ENCODE measurements around the gene FNDC3B.
"Not testable (repeated sequence)": the region's sequence is repeated elsewhere in the genome, so short reads cannot be mapped to it uniquely, and the experiment has no call there.

The FNDC3B gene

DNA sequence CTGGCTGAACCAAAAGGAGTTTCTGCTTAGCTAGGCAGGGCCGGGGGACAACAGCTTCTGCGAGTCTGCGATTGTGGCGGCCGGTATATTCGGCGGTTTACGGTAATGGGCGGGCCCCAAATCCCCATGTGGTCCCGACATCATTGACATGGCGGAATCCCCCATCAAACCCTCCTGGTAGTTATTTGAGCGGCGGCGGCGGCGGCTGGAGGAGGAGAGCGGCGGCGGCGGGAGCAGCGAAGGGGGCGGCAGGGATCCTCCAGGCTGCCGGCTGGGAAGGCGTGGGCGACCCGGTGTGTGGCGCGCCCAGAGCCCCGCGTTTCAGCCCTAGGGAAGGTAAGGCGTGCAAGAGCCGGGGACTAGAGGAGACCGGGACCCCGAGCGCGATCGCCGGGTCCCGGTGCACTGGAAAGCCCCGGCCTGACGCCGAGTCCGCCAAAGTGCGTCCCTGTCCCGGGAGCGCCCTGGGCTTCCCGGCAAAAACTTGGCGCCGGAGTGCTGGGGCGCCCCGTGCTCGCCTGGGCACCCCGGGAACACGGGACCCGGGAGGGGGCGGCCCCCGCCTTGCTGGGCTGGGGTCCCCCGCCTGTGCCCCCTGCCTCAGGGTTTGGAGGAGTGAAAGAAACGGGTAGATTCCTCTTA is at the start of gene FNDC3B:
Gene FNDC3B (plus strand): TSS at position 143 of the 642 bp plus-strand sequence. CDS start 72,902 bp downstream, outside the sequence.
- DNase-seq, result peak; percentile 95

DNA sequence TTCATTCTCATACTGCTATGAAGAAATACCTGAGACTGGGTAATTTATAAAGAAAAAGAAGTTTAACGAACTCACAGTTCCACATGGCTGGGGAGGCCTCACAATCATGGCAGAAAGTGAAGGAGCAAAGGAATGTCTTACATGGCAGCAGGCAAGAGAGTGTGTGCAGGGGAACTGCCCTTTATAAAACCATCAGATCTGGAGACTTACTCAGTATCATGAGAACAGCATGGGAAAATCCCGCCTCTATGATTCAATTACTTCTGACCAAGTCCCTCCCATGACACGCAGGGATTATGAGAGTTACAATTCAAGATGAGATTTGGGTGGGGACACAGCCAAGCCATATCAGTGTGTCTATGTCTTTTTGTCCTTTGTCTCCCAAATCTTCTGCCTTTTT is 49.1 kb upstream of the FNDC3B start:
- not testable (repeated sequence) for DNase-seq

DNA sequence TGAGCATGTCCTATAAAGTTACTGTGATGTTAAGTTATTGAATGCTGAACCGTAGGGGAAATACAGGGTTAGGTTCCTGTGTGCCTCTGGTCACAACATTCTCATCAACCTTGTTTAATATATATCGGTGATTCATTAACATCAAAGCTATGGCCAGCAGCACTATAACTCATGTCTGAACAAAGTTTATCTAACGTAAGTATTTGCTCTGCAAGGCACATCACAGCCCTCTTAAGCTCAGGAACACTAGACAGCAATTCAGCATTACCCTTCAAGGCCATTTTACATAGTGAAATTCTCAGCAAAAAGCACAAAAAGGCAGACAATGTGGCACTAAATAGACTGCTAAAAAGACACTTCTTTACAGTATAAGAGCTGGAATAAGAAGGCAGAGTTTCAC is 48.2 kb upstream of the FNDC3B start:
- no peak for DNase-seq

DNA sequence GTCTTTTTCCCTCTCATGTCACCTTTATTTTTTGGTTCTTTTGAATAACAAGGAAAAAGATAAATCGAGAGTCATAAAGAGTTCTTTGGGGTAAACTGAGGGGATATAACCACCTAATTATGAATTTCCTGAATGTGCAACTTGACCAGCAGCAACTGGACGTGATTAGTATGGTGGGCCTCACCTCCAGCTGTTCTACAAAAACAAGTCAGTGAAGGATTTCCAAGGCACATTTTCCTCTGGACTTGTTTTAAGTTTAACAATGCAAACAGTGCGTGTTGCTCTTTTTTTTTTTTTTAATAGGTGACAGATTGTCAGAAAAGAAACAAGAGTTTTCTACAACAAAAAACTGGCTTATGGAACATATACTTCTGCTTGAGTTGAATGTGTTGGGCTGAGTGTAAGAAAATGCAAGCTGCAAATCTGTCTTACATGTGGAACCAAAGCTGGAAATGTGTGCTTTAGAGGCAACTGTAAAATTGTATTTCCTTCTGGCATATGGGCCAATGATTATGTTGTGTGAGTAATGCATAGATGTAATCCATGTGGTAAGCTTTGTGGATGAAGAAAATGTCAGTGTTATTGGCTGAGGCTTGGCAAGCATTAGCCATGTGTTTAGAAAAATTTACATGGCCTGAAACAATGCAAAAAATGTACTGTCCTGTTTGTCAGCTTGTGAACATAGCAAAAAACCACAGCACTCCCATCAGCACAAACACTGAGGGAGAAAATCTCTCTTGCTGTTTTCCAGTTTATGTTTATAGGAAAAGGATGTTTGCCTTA is 44.5 kb upstream of the FNDC3B start:
- DNase-seq, result no peak

DNA sequence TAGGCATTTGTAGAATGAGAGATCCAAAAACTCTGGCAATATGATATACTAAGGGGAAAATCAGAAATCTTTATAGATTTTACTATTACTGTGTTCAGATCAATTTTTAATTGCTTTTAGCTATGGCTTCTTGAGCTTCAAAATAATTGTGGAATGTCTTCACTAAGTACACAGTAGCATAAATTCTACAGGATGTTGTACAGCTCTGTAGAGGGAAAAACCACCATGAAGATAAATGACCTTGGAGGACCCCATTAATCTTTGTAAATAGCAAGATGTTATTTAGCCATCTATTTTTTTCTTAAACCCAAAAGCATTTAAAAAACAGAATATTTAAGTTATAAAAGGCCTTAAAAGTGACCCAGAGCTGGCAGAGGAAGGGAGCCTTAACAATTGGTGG is 43.9 kb upstream of the FNDC3B start:
- DNase-seq, result no peak

DNA sequence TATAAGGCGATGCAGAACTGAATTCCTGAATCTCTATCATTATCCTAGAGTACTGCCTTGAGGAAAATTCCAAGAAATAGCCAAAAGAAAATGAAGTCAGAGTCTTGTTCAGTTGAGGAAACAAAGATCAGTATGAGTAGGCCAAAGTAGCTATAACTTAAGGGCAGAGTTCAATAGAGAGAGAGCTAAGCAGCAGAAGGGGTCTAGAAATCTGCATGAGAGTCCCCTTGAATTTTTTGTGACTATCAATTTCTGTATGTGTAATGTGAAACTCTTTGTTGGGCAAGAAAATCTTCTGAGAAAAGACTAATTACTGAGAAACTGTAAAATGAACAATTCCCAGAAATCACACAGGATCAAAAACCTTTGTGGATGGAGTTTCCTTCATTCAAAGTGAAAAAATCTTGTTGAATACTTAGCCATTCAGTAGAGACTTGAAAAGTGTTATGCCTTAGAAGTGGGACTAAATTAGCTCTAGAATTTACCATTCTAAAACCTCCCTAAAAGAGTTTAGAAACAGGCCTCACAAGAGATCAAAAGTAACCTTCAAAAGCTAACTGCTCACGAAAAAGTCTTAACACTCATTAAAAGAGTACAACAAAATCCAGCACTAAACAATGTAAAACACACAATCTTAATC is 43.1 kb upstream of the FNDC3B start:
- DNase-seq, result peak; percentile 36

DNA sequence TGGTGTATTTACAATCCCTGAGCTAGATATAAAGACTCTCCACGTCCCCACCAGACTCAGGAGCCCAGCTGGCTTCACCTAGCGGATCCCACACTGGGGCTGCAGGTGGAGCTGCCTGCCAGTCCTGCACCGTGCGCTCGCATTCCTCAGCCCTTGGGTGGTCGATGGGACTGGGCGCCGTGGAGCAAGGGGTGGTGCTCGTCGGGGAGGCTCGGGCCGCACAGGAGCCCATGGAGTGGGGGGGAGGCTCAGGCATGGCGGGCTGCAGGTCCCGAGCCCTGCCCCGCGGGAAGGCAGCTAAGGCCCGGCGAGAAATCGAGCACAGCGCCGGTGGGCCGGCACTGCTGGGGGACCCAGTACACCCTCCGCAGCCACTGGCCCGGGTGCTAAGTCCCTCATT is 40.6 kb upstream of the FNDC3B start:
- DNase-seq, result not testable (repeated sequence)

DNA sequence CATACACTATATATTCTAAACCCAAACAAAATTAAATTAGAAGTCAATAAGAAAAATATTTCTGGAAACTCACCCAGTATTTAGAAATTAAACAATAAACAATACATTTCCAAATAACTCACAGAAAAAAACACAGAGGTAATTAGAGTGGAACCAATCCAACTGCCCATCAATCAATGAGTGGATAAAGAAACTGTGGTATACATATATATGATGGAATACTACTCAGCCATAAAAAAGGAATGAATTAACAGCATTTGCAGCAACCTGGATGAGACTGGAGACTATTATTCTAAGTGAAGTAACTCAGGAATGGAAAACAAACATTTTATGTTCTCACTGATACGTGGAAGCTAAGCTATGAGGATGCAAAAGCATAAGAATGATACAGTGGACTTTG is 37.8 kb upstream of the FNDC3B start:
- not testable (repeated sequence) for DNase-seq

DNA sequence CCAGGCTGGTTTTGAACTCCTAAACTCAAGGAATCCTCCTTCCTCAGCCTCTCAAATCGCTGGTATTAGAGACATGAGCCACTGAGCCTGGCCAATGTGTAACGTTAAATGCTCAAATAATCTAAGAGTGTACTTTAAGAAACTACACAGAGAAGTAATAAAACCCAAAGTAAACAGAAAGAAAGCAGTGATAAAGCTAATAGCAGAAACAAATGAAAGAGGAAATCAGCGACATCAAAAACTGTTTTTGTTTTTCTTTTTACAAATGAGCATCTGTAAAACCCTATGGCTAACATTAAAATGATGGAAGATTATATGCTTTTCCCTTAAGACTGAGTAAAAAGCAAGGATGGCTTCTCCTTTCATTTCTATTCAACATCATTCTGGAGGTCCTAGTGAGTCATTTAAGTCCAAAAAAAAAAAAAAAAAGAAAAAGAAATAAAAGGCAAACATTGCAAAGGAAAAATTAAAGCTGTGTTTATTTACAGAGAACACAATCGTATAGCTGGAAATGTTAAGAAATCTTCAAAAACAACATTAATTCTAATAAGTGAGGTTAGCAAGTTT is 36.8 kb upstream of the FNDC3B start:
- no peak for DNase-seq

DNA sequence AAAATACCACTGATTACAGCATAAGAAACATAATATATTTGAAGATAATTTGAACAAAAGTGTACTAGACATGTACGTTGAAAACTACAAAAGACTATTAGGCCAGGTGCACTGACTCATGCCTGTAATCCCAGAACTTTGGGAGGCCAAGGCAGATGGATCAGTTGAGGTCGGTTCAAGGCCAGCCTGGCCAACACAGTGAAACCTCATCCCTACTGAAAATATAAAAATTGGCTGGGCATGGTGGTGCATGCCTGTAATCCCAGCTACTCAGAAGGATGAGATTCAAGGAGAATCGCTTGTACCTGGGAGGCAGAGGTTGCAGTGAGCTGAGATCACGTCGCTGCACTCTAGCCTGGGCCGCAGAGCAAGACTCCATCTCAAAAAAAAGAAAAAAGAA is 36.2 kb upstream of the FNDC3B start:
- no peak for DNase-seq

DNA sequence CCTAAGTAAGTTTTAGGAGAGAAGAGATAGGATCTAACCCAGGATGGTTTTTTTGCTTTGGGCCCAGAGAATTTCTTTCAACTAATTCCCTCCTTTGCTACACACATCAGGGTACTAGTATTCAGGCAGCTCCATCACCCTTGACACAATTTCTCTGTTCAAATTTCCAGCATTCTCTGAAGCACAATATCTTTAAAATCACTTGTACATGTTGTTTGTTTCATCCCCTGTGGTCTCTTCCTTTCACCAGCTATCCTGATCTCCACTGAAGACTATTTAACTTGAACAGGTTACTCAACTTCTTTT is 32.4 kb upstream of the FNDC3B start:
- no peak for DNase-seq

DNA sequence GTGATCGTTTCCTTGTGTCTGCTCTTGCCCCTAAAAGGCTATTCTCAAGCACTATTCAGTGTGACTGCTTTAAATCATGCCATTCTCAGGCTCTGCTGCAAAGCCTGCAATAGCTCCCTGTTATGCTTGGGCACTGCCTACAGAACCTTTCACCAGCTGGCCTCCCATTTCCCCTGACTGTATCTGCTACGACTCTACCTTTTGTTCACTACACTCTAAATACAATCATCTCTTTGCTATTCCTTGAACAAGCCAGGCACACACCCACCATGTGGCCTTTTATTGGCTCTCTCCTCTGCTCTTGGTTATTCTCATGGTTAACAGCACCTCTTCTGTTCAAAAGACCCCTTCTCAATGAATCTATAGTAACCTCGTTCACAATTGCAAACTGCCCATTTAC is 29.6 kb upstream of the FNDC3B start:
- DNase-seq, result no peak

DNA sequence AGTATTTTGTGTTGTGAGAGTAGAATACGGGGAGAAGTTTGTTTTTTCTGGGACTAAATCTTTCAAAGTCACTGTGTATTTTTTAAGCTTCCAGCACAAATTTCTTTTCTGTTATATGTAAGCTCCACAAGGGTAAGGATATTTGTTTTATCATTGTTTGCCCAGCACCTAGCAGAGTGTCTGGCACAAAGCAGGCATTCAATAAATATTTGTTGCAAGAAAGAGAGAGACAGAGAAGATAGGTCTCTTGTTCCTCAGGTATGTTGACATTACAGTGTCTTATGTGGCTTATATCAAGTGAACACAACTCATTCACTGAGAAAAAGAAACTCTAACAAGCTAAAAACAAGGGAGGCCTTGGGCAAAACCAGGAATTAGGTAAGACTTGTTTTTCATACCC is 26.6 kb upstream of the FNDC3B start:
- no peak for DNase-seq

DNA sequence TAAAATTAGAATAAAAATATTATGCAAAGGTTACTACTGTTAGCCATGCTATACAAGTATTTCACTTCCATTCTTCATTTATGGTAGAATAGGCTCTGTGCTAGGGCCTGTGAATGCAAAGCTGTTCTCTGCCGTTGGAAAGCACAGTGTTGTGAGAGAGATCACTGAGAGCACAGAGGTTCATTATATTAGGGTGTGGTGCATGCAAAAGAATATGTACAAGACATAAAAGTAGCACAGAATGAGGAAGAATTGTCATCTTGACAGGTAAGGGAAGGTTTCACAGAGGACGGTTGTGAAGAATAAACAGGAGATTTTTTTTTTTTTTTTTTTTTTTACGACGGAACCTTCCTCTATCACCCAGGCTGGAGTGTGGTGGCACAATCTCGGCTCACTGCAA is 25.2 kb upstream of the FNDC3B start:
- DNase-seq, result no peak

DNA sequence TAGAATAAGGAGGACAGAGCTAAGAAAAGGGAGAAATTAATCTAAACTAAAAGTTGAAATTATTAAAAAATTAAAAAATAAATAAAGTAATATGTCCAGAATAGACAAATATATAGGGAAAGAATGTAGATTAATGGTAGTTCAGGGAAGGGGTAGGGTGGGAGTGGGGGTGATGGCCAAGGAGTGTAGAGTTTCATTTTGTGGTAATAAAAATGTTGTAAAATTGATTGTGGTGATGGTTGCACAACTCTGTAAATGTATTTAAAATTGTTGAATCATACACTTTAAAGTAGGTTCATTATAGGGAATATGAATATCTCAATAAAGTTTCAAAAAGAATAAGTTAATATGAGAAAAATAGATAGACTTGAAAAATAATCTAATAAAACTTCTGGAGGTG is 21.0 kb upstream of the FNDC3B start:
- no peak for DNase-seq

DNA sequence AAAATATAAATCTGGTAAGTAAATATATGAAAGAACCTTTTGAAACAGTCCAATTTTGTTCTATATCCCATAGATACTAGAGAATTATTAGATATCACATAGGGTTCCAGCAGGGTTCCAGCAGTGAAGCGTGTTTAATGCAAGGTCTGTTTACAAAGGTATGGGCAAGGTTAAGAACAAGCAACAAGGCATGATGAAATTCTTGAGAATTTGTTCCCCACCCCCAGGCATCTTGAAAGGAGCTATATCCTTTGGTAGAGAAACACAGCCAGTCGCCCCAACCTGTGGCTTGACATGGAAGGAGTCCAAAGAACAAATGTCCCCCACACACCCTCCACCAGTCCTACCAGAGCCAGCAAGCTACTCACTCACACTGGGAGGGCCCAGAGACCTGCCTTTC is 18.6 kb upstream of the FNDC3B start:
- DNase-seq, result no peak

DNA sequence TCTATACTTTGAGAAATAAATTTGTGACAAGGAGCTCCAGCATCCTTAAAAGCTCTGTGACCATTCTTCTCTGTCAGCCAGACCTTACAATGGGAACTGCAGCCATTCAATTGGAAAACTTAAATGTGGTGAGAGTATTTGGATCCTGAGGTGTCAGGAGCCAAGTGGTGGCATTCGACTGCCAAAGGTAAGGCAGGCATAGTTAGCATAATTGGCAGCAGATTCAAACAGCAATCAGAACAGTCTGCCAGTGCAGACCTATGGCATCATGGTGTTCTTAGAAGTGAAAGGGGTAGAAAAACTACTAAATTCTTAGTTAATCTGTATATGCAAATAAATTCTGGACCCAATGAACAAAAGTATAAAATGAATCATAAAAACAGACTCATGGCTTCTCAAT is 18.2 kb upstream of the FNDC3B start:
- DNase-seq, result no peak

DNA sequence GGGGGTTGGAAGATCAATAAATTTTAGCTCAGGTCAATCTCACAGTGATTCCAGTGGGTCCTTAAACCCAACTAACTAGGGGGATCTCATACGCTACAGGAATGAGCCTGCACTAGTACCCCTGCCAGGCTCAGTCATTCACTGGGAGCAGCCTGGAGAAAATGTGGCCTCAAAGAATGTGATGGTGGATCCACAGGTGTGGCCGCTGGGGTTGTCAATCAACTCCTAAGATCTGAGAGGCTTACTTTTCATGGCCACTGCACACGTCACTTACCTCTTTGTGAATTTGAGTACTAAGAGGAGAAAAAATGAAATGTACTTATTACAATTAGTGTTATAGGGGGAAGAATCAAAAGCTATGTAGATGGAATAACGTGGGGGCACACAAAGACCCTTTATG is 17.5 kb upstream of the FNDC3B start:
- no peak for DNase-seq

DNA sequence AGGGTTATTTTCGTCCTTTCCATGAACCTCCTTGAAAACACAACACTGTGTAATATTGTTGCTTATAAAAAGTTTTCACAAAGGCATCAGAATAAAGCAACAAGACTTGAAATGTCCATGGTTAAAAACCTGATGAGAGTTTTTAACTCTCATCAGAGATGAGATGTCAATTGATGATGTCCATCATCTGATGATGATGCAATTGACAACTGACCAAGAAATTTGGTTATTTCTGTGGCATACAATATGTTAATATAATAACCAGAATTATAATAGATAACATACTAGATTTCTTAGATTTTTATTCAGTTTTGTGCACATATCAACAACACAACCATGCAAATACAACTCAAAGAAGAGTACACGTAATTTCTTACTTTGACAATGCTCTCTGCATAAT is 15.5 kb upstream of the FNDC3B start:
- no peak for DNase-seq

DNA sequence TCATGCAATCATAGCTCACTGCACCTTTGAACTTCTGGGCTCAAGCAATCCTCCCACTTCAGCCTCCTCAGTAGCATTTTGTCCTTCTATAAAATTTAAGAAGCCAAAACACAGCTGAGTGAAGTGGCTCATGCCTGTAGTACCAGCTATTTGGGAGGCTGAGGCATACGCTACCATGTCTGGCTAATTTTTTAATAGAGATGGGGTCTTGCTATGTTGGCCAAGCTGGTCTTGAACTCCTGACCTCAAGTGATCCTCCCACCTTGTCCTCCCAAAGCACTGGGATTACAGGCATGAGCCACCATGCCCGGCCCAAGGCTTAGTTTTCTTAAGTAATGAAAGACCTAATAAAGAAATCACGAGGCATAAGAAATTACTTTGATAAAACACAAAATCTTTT is 14.7 kb upstream of the FNDC3B start:
- no peak for DNase-seq

DNA sequence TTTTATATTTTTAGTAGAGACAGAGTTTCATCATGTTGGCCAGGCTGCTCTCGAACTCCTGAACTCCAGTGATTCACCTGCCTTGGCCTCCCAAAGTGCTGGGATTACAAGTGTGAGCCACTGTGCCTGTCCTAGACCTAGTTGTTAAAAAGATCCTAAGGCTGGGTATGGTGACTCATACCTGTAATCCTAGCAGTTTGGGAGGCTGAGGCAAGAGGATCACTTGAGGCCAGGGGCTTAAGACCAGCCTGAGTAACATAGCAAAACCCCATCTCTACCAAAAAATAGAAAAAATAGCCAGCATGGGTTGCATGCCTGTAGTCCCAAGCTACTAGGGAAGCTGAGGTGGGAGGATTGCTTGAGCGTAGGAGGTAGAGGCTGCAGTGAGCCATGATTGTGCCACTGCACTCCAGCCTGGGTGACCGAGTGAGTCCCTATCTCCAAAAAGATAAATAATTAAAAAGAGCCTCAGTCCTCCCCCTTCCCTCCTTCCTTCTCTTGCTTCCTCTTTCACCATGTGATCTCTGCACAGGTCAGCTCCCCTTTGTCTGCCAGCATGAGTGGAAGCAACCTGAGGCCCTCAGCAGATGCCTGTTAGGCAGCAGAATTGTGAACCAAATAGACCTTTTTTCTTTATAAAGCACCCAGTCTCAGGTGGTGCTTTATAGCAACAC is 9.8 kb upstream of the FNDC3B start:
- peak; percentile 88 for DNase-seq

DNA sequence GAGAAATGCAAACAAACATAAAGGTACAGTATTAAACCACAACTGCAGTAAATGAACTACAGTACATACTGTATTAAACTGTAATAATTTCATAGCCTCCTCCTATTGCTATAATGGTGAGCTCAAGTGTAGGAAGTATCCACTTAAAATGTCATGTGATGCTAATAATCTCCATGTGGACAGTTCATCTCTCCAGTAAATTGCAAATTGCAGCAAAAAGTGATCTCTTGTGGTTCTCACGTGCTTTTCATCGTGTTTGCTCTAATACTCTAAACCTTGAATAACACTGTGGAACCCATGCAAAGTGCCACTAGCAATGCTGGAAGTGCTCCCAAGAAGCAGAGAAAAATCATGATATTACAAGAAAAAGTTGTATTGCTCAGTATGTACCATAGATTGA is 9.2 kb upstream of the FNDC3B start:
- no peak for DNase-seq

DNA sequence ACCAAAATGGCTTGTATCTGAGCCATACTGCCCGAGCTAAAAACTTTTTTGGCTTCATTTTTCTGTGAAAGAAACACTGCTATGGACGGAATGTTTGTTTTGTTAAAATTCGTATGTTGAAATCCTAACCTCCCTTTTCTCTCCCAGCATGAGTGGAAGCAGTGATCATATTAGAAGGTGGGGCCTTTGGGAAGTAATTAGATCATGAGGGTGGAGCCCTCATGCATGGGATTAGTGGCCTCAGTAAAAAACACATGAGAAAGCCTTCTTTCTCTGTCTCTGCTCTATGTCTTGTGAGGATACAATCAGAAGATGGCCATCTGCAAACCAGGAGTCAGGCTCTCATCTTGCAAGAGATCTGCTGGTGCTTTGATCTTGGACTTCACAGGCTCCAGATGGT is 7.4 kb upstream of the FNDC3B start:
- no peak for DNase-seq

DNA sequence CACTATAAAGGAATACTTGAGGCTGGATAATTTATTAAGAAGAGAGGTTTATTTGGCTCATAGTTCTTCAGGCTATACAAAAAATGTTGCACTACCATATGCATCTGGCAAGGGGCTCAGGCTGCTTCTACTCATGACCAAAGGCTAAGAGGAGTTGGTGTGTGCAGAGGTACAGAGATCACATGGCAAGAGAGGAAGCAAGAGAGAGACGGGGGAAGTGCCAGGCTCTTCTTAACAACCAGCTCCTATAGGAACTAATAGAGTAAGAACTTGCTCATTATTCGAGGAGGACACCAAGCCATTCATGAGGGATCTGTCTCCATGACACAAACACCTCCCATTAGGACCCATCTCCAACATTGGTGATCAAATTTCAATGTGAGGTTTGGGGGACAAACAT is 6.0 kb upstream of the FNDC3B start:
- no peak for DNase-seq
